Activated naive CD4-positive, alpha-beta T cell treated with Interleukin-2 at 50 U/mL for 16 hours (primary cell): ENCODE results near the gene CNPY3.
"Not testable (repeated sequence)": the region's sequence is repeated elsewhere in the genome, so short reads cannot be mapped to it uniquely, and the experiment has no call there.

Experiments
- DNase-seq: peaks from one replicate; pipeline ENCODE4 v3.0.0-alpha.2; 2020

CNPY3 gene

DNA sequence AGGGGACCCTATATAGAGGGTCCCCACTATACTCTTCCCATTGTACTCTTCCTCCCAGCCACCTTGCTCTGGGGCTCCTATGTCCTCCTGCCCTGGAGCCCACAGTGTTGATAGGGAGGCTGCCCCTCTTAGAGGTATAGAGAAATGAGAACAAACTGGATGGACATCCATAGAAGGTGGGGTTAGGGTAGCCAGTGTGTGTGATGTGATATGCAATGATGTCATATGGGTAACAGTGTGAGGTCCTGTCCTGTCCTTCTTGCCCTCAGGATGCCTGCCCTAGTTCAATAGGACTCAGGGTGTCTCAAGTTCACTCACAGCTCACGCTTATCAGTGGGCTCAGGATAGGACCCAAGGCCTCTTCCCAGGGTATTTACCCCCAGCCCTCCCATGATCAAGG is 13.0 kb upstream of the CNPY3 start:
- no peak for DNase-seq

DNA sequence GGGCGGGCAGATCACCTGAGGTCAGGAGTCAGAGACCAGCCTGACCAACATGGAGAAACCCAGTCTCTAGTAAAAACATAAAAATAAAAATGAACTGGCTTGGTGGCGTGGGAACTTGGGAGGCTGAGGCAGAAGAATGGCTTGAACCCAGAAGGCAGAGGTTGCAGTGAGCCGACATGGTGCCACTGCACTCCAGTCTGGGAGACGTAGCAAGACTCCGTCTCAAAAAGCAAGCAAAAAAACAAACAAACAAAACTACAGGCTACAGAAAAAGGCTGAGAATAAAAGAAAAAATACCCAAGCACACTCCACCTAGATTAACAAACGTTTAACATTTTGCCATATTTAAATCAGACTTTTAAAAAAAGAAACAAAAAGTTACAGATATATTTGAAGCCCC is 7.5 kb upstream of the CNPY3 start:
- no peak for DNase-seq

DNA sequence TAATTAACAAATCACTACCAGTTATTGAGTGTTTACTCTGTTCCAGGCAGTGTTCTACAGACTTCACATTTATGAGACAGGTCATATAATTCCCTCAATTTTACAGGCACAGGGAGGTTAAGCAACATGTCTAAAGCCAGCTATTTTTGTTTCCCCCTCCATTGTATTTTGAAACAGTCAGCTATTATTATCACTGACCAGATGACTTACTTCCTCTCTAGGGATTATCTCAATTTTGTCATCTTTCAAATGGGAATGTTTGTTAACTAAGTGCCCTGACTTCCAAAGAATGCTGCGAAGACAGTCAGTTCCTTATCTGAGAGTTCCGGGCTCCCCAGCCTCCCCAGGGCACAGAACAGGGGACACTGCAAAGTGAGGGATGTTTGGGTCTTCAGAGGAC is 5.6 kb upstream of the CNPY3 start:
- no peak for DNase-seq

DNA sequence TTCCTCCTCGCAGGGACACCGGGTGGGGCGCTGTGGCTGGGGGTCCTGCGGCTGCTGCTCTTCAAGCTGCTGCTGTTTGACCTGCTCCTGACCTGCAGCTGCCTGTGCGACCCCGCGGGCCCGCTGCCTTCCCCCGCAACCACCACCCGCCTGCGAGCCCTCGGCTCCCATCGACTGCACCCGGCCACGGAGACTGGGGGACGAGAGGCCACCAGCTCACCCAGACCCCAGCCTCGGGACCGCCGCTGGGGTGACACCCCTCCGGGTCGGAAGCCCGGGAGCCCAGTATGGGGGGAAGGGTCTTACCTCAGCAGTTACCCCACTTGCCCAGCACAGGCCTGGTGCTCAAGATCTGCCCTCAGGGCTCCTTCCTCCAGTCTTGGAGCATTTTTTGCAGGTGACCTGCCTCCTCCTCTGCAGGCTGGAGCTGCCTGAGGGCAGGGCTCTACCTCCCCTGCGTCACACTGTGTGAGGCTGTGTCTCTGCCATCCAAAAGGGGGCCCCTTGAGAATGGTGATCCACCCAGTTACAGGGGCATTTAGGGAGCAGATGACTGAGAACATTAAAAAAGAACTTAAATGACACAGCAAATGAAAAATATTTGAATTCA is 3.9 kb upstream of the CNPY3 start:
- DNase-seq = no peak

GRCh38 chr6:42929821-42930360 is 611 bp downstream of the CNPY3 start:
- DNase-seq = peak; percentile 58

- DNase-seq = no peak
Observed at GRCh38 chr6:42932412-42932811, 3.1 kb downstream of the CNPY3 start.

- no peak for DNase-seq
Observed at GRCh38 chr6:42933205-42933604, 3.9 kb downstream of the CNPY3 start.

DNA sequence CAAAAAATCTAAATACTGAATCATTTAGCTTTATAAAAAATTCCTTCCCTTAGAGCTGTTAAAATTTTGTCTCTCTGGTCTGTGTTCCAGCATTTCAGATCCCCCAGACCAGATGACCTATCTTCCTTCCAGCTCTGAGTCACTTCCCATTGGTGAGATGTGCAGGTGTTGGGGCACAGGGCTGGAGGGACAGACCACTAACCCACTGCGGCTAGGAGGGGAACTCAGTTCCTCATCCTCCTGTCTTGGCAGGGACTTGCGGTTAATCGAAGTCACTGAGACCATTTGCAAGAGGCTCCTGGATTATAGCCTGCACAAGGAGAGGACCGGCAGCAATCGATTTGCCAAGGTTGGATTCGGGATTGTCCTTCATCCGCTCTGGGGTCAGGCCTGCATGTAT is 6.0 kb downstream of the CNPY3 start:
- no peak for DNase-seq

GRCh38 chr6:42936398-42936797 is 7.1 kb downstream of the CNPY3 start:
- DNase-seq = no peak

DNA sequence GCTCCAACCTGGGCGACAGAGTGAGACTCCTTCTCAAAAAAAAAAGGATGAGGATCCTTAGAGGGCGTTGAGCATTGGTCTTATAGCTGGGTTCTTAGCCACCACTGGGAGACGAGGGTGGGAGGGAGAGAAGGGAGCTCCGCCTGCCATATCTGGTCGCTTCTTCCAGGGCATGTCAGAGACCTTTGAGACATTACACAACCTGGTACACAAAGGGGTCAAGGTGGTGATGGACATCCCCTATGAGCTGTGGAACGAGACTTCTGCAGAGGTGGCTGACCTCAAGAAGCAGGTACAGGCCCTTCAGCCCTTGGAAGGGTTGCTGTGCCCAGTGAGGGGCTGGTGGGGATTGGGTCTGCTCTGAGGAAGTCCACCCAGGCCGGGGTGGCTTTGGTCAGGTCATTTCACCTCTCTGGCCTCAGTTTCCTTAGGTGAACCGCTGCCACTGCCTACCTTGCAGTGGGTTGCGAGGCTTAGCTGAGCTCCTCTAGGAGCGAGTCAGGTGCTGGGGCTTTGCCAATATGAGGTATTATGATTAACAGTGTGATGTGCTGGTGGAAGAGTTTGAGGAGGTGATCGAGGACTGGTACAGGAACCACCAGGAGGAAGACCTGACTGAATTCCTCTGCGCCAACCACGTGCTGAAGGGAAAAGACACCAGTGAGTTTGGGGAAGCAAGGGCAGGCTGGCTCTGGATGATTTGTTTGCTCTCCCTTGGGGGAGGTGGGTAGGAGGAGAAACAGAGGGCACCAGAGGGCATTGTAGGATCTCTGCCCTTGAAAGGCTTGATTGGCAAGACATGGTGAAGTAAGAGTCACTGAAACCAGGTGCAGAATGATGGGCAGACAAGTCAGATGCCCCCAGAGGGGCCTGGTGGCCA is 8.5 kb downstream of the CNPY3 start:
- DNase-seq = no peak

DNA sequence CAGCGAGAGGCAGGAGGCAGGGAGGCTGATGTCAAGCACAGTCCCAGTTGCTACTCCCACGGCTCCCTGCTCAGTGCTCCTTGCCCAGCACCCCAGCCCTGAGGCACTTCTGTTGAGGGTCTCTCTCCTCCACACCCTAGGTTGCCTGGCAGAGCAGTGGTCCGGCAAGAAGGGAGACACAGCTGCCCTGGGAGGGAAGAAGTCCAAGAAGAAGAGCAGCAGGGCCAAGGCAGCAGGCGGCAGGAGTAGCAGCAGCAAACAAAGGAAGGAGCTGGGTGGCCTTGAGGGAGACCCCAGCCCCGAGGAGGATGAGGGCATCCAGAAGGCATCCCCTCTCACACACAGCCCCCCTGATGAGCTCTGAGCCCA is 9.1 kb downstream of the CNPY3 start:
- DNase-seq = no peak

DNA sequence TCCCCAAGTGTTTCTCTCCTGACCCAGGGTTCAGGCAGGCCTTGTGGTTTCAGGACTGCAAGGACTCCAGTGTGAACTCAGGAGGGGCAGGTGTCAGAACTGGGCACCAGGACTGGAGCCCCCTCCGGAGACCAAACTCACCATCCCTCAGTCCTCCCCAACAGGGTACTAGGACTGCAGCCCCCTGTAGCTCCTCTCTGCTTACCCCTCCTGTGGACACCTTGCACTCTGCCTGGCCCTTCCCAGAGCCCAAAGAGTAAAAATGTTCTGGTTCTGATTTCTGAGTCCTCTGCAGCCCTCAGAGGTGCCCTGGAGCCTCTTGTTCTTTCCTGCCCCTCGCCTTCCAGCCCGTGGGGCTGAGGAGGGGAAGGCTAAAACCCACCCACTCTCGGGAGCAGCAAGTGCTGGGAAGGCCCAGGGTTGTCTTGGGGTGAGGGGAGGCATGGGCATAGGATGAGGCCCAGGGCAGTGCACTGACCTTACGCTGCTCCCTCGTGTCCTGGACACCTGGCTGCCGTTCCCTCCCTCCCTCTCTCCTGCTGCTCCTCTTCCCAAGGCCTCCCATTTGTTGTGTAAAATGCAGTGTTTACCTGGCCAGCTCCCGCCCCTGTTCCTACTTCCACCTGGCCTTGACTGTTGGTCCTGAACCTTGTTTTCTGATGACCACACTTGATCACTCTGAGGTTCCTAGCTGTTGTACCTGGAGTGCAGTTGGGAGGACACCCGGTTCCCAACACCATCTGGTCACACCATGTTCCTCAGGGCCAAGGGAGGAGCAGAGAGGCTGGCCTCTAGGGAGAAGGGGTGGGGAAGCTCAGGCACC is 9.9 kb downstream of the CNPY3 start:
- DNase-seq = no peak

DNA sequence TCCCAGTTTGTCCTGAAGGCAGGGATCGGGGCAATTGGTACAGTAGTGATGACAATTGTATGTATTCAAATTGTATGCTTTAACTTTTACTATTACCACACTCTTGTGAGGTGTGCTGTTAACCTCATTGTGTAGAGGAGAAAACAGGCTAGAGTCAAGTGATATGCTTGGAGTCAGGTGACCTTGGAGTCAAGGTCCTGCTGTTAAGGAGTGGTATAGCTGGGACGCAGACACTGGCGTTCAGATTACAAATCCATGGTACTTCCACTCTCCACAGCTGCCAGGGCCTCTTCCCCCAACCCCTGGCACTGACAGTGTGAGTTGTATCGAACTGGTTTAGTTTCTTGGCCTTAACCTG is 10.5 kb downstream of the CNPY3 start:
- no peak for DNase-seq

- no peak for DNase-seq
Observed at GRCh38 chr6:42940493-42941045, 11.3 kb downstream of the CNPY3 start.

GRCh38 chr6:42941356-42941755 is 12.1 kb downstream of the CNPY3 start:
- not testable (repeated sequence) for DNase-seq

GRCh38 chr6:42942444-42942843 is 13.2 kb downstream of the CNPY3 start:
- no peak for DNase-seq

- DNase-seq = no peak
Observed at GRCh38 chr6:42947950-42948349, 18.7 kb downstream of the CNPY3 start.

- DNase-seq = no peak
Observed at GRCh38 chr6:42952389-42952788, 23.1 kb downstream of the CNPY3 start.

DNA sequence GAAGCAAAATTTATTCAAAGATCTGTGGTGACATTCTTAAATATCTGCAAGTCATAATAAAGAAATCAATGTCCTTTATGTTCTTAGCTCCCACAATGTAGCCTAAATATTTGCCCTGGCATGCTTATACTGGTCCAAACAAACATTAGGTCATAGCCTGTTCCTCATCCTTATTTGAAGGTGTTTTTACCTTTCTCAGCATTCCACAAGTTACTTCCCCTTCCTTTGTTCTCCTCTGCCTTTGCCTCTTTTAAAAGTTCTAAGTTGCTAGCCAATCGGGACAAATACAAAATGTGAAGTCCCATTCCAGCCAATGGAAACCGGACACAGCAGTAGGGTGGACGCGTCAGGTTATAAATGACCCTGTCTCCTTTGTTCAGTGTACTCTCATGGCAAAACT is 25.1 kb downstream of the CNPY3 start:
- DNase-seq = not testable (repeated sequence)

- DNase-seq = no peak
Observed at GRCh38 chr6:42958125-42958524, 28.8 kb downstream of the CNPY3 start.

DNA sequence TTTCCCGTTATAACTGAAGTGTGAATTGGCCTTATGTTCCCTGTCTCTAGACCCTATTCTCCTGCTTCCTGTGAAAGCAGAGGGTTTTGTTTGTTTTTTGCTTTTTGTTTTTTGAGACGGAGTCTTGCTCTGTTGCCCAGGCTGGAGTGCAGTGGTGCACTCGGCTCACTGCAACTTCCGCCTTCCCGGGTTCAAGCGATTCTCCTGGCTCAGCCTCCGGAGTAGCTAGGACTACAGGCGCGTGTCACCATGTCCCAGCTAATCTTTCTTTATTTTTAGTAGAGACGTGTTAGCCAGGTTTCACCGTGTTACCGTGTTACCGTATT is 30.6 kb downstream of the CNPY3 start:
- no peak for DNase-seq

GRCh38 chr6:42960243-42961019 is 31.2 kb downstream of the CNPY3 start, which contains the start of gene GNMT:
Gene GNMT, plus strand, starts transcription at chr6:42960754. Its CDS starts 14 bp downstream, at chr6:42960768.
- peak; percentile 45 for DNase-seq
